Right cardiac atrium (tissue), 5 donors: ENCODE data around the gene NUDT11. TPM values are rescaled to one million over a fixed set of nuclear protein-coding genes. Genes with fewer than 3 reads are reported as not detected.
A peak's percentile ranks its signal among the peaks of the same experiment; 100 is the strongest.

ENCODE experiments used
- ATAC-seq, 2 donors: fragments of 200-7000 bp; cut with Tn5 transposase; one replicate each; pipeline versions ENCODE4 v1.8.0 to v1.9.1; 2020; ENCODE audit warnings: moderate library complexity in 2 of 2, mild to moderate bottlenecking in 1 of 2
- DNase-seq, 3 donors: peaks; one replicate each; pipeline ENCODE4 v3.0.0-alpha.2; 2020
- H3K27ac ChIP-seq: one replicate; pipeline ENCODE4 v1.5.1; 2013; ENCODE audit warnings: mild to moderate bottlenecking, low read length, control low read depth, moderate library complexity
- H3K27me3 ChIP-seq: one replicate; pipeline ENCODE4 v1.6.1; 2013; ENCODE audit not compliant: control insufficient read depth, insufficient read depth
- H3K4me1 ChIP-seq: one replicate; pipeline ENCODE4 v1.6.1; 2013; ENCODE audit warnings: low read length; ENCODE audit not compliant: control insufficient read depth, insufficient read depth
- H3K4me3 ChIP-seq: one replicate; pipeline ENCODE4 v1.5.1; 2013; ENCODE audit warnings: low read length, control low read depth
- H3K9me3 ChIP-seq: one replicate; pipeline ENCODE4 v1.6.1; 2013; ENCODE audit warnings: low read length; ENCODE audit not compliant: control insufficient read depth
- WGBS: extraction: QIAGEN DNeasy Blood & Tissue Kit; methylation state at CpG from one replicate; pipeline ENCODE4 v1.1.7; 2013; 5-methylcytosine and 5-hydroxymethylcytosine counted together
- intact Hi-C, 4 donors: fragments of 100-400 bp; cut with DNase I; formaldehyde crosslinking; loops; one replicate each; pipeline versions ENCODE4 v1.11.0 to v1.14.0; 2022 to 2023
- polyA plus RNA-seq: library from polyadenylated mRNA; stranded (reverse); fragments of 200-250 nt; gene quantifications from one replicate; pipeline ENCODE4 v1.2.3, GENCODE V29; 2013
- total RNA-seq, 4 donors: library from RNA; stranded (reverse); fragmentation: NEBNext Ultra II Directional; extraction: Animal tissue kit (Norgen Biotek cat#: 25700); gene quantifications; one replicate each; pipeline ENCODE4 v1.2.1, GENCODE V29; 2021
- donor health status: healthy with polysubstance abuse.
- donor health status: DM: no; HTN: yes; CAD: no.
- donor health status: DM: no; HTN: no; CAD: no.
- donor health status: DM: no; HTN: yes; CAD: no; lungs with severe emphysema.
- donor health status: DM: yes; HTN: yes; CAD: no.

The NUDT11 gene
- total and polyA plus RNA-seq, 5 donors, result 0.20 to 0.22 (median 0.20) TPM

GRCh38 chrX:51461053-51462044 lies 35.0 kb downstream of the NUDT11 start:
- no peak overlapping the region for H3K4me3 ChIP-seq
- DNase-seq (no peak), ATAC-seq (no peak)
- WGBS, result 42% methylated on average over 15 of the region's 15 CpGs
- no peaks in the 10 kb centered on the region for H3K9me3 ChIP-seq
- H3K4me1 ChIP-seq, result no peaks in the 10 kb centered on the region
- intact Hi-C loops, result loop anchor here in 1 of 4 donors (10.0 kb wide), 1 partner anchor 317 kb away; no protein-coding TSS in a partner anchor
- no peaks in the 10 kb centered on the region for H3K27me3 ChIP-seq
- no peak overlapping the region for H3K27ac ChIP-seq

DNA sequence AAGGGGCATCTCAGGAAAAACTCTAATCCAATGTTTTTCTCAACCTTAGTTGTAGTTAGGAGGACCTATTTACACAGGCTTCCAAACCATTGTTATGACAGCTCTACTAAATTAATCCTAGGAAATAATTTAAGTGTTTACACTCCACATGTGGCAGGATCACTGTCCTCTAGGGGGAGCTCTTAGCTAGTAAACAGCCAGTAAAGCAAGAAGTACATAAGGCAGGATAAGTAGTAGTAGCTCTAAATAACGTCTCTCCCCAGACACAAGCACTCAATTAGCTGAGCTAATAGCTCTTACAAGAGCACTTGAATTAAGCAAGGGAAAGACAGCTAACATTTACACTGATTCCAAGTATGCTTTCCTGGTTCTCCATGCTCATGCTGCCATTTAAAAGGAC lies 37.3 kb downstream of the NUDT11 start:
- ATAC-seq (no peak), DNase-seq (no peak)
- intact Hi-C loops, result no loop called here
- no peaks in the 10 kb centered on the region for H3K9me3 ChIP-seq
- 32% methylated on average over 1 of the region's 1 CpG for WGBS
- H3K4me1 ChIP-seq, result no peaks in the 10 kb centered on the region
- no peaks in the 10 kb centered on the region for H3K27me3 ChIP-seq
- H3K4me3 ChIP-seq, result no peak overlapping the region
- no peak overlapping the region for H3K27ac ChIP-seq

GRCh38 chrX:51456814-51457213 lies 39.6 kb downstream of the NUDT11 start:
- DNase-seq (no peak), ATAC-seq (no peak)
- no peaks in the 10 kb centered on the region for H3K4me1 ChIP-seq
- H3K9me3 ChIP-seq, result no peaks in the 10 kb centered on the region
- no peak overlapping the region for H3K4me3 ChIP-seq
- 0% methylated on average over 1 of the region's 1 CpG for WGBS
- intact Hi-C loops, result no loop called here
- H3K27ac ChIP-seq, result no peak overlapping the region
- no peaks in the 10 kb centered on the region for H3K27me3 ChIP-seq

GRCh38 chrX:51456246-51456645 lies 40.1 kb downstream of the NUDT11 start:
- Histone ChIP-seq H3K27me3 (no peaks in the 10 kb centered on the region), H3K4me3 (no peak overlapping the region), H3K4me1 (no peaks in the 10 kb centered on the region), H3K27ac (no peak overlapping the region), H3K9me3 (no peaks in the 10 kb centered on the region)
- 66% methylated on average over 7 of the region's 7 CpGs for WGBS
- ATAC-seq (peak in 1 of 2 donors; percentile 29), DNase-seq (no peak)
- intact Hi-C loops, result no loop called here

- Histone ChIP-seq H3K9me3 (no peaks in the 10 kb centered on the region), H3K4me3 (no peak overlapping the region), H3K27me3 (no peaks in the 10 kb centered on the region), H3K27ac (no peak overlapping the region), H3K4me1 (no peaks in the 10 kb centered on the region)
- WGBS, result 83% methylated on average over 1 of the region's 1 CpG
- intact Hi-C loops, result no loop called here
- ATAC-seq (no peak), DNase-seq (no peak)
Measured at GRCh38 chrX:51440365-51440764, 56.0 kb downstream of the NUDT11 start.

Other genes with a start within 250 kb of the NUDT11 start
- gene NUDT10, start 163.8 kb downstream of the NUDT11 start, total RNA-seq, result under 1 TPM; 0.17 to 0.68 (median 0.38) TPM
- 1.2 TPM for gene NUDT10, start 163.8 kb downstream of the NUDT11 start, polyA plus RNA-seq
- not detected for gene CENPVL3, start 122.3 kb upstream of the NUDT11 start, total RNA-seq
- gene CENPVL3, start 122.3 kb upstream of the NUDT11 start, polyA plus RNA-seq, result not detected
- not detected for gene CENPVL2, start 186.2 kb upstream of the NUDT11 start, total RNA-seq
- gene CENPVL2, start 186.2 kb upstream of the NUDT11 start, polyA plus RNA-seq, result not detected
- gene CENPVL1, start 213.9 kb upstream of the NUDT11 start, total RNA-seq, result not detected
- gene CENPVL1, start 213.9 kb upstream of the NUDT11 start, polyA plus RNA-seq, result not detected
- 10 to 100 TPM in 2 of 4 donors, 1 to 10 TPM in 2; 9.5 to 11.2 (median 10.0) TPM for gene GSPT2, start 246.8 kb upstream of the NUDT11 start, total RNA-seq
- 6.5 TPM for gene GSPT2, start 246.8 kb upstream of the NUDT11 start, polyA plus RNA-seq